ENCODE measurements around the gene RAB23. TPM values are rescaled to one million over a fixed set of nuclear protein-coding genes. Genes with fewer than 3 reads are reported as not detected.

The RAB23 gene
- polyA plus RNA-seq, 3 donors = 0.16 to 0.46 (median 0.25) TPM

DNA sequence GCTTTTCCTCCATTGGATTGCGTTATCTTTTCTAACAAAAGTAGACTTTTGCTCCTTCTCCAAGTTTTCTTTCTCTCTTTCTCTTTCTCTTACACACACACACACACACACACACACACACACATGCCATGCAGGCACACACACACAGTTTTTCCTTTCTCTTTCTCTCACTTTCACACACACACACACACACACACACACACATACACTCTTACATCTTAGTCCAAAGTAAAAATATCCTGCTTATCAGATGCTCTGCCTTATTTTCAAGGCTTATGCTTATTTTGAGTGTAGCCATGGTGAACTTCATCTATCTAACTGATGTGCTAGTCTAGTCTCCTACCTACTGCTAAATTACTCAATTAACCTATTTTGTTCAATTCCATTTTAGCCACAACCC, 34.4 kb upstream of the RAB23 start:
- no peak overlapping the region for H3K4me3 ChIP-seq (replicated peaks in 1 of 3; ENCODE audit: low read depth in 2 of 3, low read length in 3 of 3)
- intact Hi-C loops (cut with micrococcal nuclease) = no loop called here
- no peaks in the 10 kb centered on the region for H3K27me3 ChIP-seq (ENCODE audit: control insufficient read depth in 2 of 2, insufficient read depth in 2 of 2, low read length in 2 of 2)
- peaks cover 0 to 5% (median 2%) of the 10 kb centered on the region in 3 donors for H3K27me3 Mint-ChIP-seq (ENCODE audit: low read depth in 3 of 3)
- H3K27ac Mint-ChIP-seq = no peak overlapping the region
- no peak overlapping the region for H3K4me2 ChIP-seq (replicated peaks; ENCODE audit: extremely low read depth, low read length, poor library complexity, severe bottlenecking)
- no peaks in the 10 kb centered on the region for H3K36me3 ChIP-seq (replicated peaks in 1 of 2; ENCODE audit: control insufficient read depth in 1 of 2, insufficient read depth in 2 of 2, low read length in 2 of 2)
- H3K9me3 ChIP-seq (replicated peaks in 1 of 2; ENCODE audit: control insufficient read depth in 1 of 2, insufficient read depth in 1 of 2, low read length in 2 of 2) = no peaks in the 10 kb centered on the region
- no peak for DNase-seq
- no peak overlapping the region for H3K4me3 Mint-ChIP-seq
- H3K9ac ChIP-seq (ENCODE audit: insufficient read depth, low read length, poor library complexity, severe bottlenecking) = no peak overlapping the region
- H2AFZ ChIP-seq (ENCODE audit: insufficient read depth, low read depth, low read length, poor library complexity, severe bottlenecking) = no peak overlapping the region
- H3K9me3 Mint-ChIP-seq = peaks cover 0 to 2% (median 0%) of the 10 kb centered on the region in 7 donors
- no peaks in the 10 kb centered on the region for H3K79me2 ChIP-seq (ENCODE audit: insufficient read depth, low read length)
- no peaks in the 10 kb centered on the region for H4K20me1 ChIP-seq (ENCODE audit: insufficient read depth, low read length)
- no CpG with 5 or more reads among the region's 1 CpG for WGBS (ENCODE audit: insufficient coverage)
- no peak overlapping the region for H3K27ac ChIP-seq (ENCODE audit: low read depth in 1 of 2, low read length in 2 of 2)
- no peaks in the 10 kb centered on the region for H3K4me1 ChIP-seq (ENCODE audit: control insufficient read depth in 1 of 2, insufficient read depth in 2 of 2, low read length in 2 of 2)
- TF ChIP-seq, protein P1, sequence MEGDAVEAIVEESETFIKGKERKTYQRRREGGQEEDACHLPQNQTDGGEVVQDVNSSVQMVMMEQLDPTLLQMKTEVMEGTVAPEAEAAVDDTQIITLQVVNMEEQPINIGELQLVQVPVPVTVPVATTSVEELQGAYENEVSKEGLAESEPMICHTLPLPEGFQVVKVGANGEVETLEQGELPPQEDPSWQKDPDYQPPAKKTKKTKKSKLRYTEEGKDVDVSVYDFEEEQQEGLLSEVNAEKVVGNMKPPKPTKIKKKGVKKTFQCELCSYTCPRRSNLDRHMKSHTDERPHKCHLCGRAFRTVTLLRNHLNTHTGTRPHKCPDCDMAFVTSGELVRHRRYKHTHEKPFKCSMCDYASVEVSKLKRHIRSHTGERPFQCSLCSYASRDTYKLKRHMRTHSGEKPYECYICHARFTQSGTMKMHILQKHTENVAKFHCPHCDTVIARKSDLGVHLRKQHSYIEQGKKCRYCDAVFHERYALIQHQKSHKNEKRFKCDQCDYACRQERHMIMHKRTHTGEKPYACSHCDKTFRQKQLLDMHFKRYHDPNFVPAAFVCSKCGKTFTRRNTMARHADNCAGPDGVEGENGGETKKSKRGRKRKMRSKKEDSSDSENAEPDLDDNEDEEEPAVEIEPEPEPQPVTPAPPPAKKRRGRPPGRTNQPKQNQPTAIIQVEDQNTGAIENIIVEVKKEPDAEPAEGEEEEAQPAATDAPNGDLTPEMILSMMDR (IDR thresholded peaks at IDR 0.05) = no peak
- H3K36me3 Mint-ChIP-seq = no peaks in the 10 kb centered on the region
- no peaks in the 10 kb centered on the region for H3K4me1 Mint-ChIP-seq

DNA sequence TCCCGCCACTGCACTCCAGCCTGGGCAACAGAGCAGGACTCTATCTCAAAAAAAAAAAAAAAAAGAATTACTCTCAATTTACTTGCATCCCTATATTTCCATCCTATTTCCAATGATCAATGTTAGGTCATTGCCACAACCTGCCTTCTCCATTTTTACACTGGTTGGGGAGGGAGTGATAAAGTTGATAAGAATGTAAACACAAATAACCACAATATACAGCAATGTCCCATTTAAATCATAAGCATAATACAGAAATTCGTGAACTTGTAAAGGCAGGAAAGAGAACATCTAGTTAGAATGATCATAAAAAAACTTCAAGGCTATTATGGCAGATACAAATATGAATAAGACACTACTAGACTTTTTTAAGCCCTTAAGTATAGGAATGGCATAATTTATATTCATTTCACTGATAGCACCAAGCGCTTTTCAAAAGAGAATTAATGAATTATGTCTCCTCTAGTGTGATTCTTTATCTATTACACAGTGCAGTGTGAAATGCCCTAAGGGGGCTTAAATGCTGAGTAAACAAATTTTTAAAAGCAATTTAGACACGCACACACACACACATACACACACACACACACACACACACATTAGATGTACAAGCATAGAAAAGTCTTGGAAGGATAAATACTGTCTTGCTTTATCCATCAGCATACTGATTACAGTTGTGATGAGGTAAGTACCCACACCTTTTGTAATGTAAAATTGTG, 33.5 kb upstream of the RAB23 start:
- no peak for DNase-seq
- no peaks in the 10 kb centered on the region for H3K36me3 Mint-ChIP-seq
- H3K9me3 ChIP-seq (replicated peaks in 1 of 2; ENCODE audit: control insufficient read depth in 1 of 2, insufficient read depth in 1 of 2, low read length in 2 of 2) = no peaks in the 10 kb centered on the region
- H3K9me3 Mint-ChIP-seq = peaks cover 0 to 2% (median 0%) of the 10 kb centered on the region in 7 donors
- H3K4me3 ChIP-seq (replicated peaks in 1 of 3; ENCODE audit: low read depth in 2 of 3, low read length in 3 of 3) = no peak overlapping the region
- intact Hi-C loops (cut with micrococcal nuclease) = no loop called here
- no peak overlapping the region for H3K4me3 Mint-ChIP-seq
- H3K9ac ChIP-seq (ENCODE audit: insufficient read depth, low read length, poor library complexity, severe bottlenecking) = no peak overlapping the region
- H2AFZ ChIP-seq (ENCODE audit: insufficient read depth, low read depth, low read length, poor library complexity, severe bottlenecking) = no peak overlapping the region
- H3K4me1 Mint-ChIP-seq = no peaks in the 10 kb centered on the region
- no peak overlapping the region for H3K27ac Mint-ChIP-seq
- no peaks in the 10 kb centered on the region for H3K36me3 ChIP-seq (replicated peaks in 1 of 2; ENCODE audit: control insufficient read depth in 1 of 2, insufficient read depth in 2 of 2, low read length in 2 of 2)
- H4K20me1 ChIP-seq (ENCODE audit: insufficient read depth, low read length) = no peaks in the 10 kb centered on the region
- WGBS (ENCODE audit: insufficient coverage) = no CpG with 5 or more reads among the region's 4 CpGs
- H3K27me3 Mint-ChIP-seq (ENCODE audit: low read depth in 3 of 3) = peaks cover 0 to 2% (median 2%) of the 10 kb centered on the region in 3 donors
- no peak overlapping the region for H3K4me2 ChIP-seq (replicated peaks; ENCODE audit: extremely low read depth, low read length, poor library complexity, severe bottlenecking)
- no peaks in the 10 kb centered on the region for H3K4me1 ChIP-seq (ENCODE audit: control insufficient read depth in 1 of 2, insufficient read depth in 2 of 2, low read length in 2 of 2)
- TF ChIP-seq, protein P1 (IDR thresholded peaks at IDR 0.05) = no peak
- H3K27ac ChIP-seq (ENCODE audit: low read depth in 1 of 2, low read length in 2 of 2) = no peak overlapping the region
- no peaks in the 10 kb centered on the region for H3K27me3 ChIP-seq (ENCODE audit: control insufficient read depth in 2 of 2, insufficient read depth in 2 of 2, low read length in 2 of 2)
- H3K79me2 ChIP-seq (ENCODE audit: insufficient read depth, low read length) = no peaks in the 10 kb centered on the region

Measured in CD14-positive monocyte (primary cell).